HepG2 (cell line): ENCODE measurements around the gene TOM1L1. TPM values are rescaled to one million over a fixed set of nuclear protein-coding genes. Genes with fewer than 3 reads are reported as not detected.

Experiments
- ATAD3A ChIP-seq: sonication (generic); formaldehyde crosslinking; IDR thresholded peaks from 2 replicates; pipeline ENCODE4 v1.4.0; 2020; ENCODE audit warnings: missing genetic modification reagents
- CEBPG ChIP-seq: IDR thresholded peaks from 2 replicates; pipeline ENCODE4 v1.6.1; 2016
- CENPX ChIP-seq: sonication (generic); formaldehyde crosslinking; IDR thresholded peaks from 2 replicates; pipeline ENCODE4 v1.9.0; 2021; ENCODE audit warnings: mild to moderate bottlenecking, missing genetic modification reagents, moderate library complexity
- CHD4 ChIP-seq: fragments of 200-600 bp; sonication (generic); IDR thresholded peaks from 2 replicates; pipeline ENCODE4 v1.7.0; 2017; ENCODE audit warnings: mild to moderate bottlenecking, low read length, borderline replicate concordance
- ELK4 ChIP-seq: sonication (generic); formaldehyde crosslinking; IDR thresholded peaks from 2 replicates; pipeline ENCODE4 v1.9.0; 2021; ENCODE audit warnings: missing genetic modification reagents, borderline replicate concordance
- HOXA5 ChIP-seq: sonication (generic); formaldehyde crosslinking; IDR thresholded peaks from 2 replicates; pipeline ENCODE4 v1.4.0; 2020; ENCODE audit warnings: missing genetic modification reagents
- KAT8 ChIP-seq: IDR thresholded peaks from 2 replicates; pipeline ENCODE4 v1.6.1; 2016; ENCODE audit warnings: missing genetic modification reagents, missing compliant biosample characterization
- PLSCR1 ChIP-seq: sonication (generic); formaldehyde crosslinking; IDR thresholded peaks from 2 replicates; pipeline ENCODE4 v1.5.0; 2020; ENCODE audit warnings: missing genetic modification reagents, mild to moderate bottlenecking, borderline replicate concordance
- PRDM4 ChIP-seq: sonication (generic); formaldehyde crosslinking; IDR thresholded peaks from 2 replicates; pipeline ENCODE4 v1.9.0; 2021; ENCODE audit warnings: missing genetic modification reagents, borderline replicate concordance
- RBAK ChIP-seq: sonication (generic); formaldehyde crosslinking; IDR thresholded peaks from 2 replicates; pipeline ENCODE4 v1.5.1; 2020; ENCODE audit warnings: mild to moderate bottlenecking, missing genetic modification reagents
- RXRB ChIP-seq: IDR thresholded peaks from 2 replicates; pipeline ENCODE4 v1.6.1; 2016; ENCODE audit warnings: borderline replicate concordance, missing genetic modification reagents, missing compliant biosample characterization
- SKIL ChIP-seq: sonication (generic); formaldehyde crosslinking; IDR thresholded peaks from 2 replicates; pipeline ENCODE4 v1.8.0; 2022; ENCODE audit warnings: missing genetic modification reagents, mild to moderate bottlenecking, moderate library complexity, borderline replicate concordance
- STAT6 ChIP-seq: sonication (generic); formaldehyde crosslinking; IDR thresholded peaks from 2 replicates; pipeline ENCODE4 v1.4.0; 2020; ENCODE audit warnings: missing genetic modification reagents, mild to moderate bottlenecking, borderline replicate concordance
- YEATS4 ChIP-seq: sonication (generic); formaldehyde crosslinking; IDR thresholded peaks from 2 replicates; pipeline ENCODE4 v1.4.0; 2020; ENCODE audit warnings: missing genetic modification reagents, borderline replicate concordance
- ZIK1 ChIP-seq: sonication (generic); formaldehyde crosslinking; IDR thresholded peaks from 2 replicates; pipeline ENCODE4 v1.5.0; 2020; ENCODE audit warnings: mild to moderate bottlenecking, low read depth, missing genetic modification reagents, borderline replicate concordance
- ZNF138 ChIP-seq: sonication (generic); formaldehyde crosslinking; IDR thresholded peaks from 2 replicates; pipeline ENCODE4 v1.5.0; 2020; ENCODE audit warnings: mild to moderate bottlenecking, low read depth, missing genetic modification reagents
- ZNF350 ChIP-seq: sonication (generic); formaldehyde crosslinking; IDR thresholded peaks from 2 replicates; pipeline ENCODE4 v1.4.0; 2020; ENCODE audit warnings: mild to moderate bottlenecking, low read depth, missing genetic modification reagents, borderline replicate concordance
- ZNF367 ChIP-seq: sonication (generic); formaldehyde crosslinking; IDR thresholded peaks from 2 replicates; pipeline ENCODE4 v1.4.0; 2020; ENCODE audit warnings: missing genetic modification reagents, borderline replicate concordance
- ZNF747 ChIP-seq: sonication (generic); formaldehyde crosslinking; IDR thresholded peaks from 2 replicates; pipeline ENCODE4 v1.8.1; 2023; ENCODE audit warnings: missing genetic modification reagents, mild to moderate bottlenecking, borderline replicate concordance
- polyA plus RNA-seq, 8 experiments: library from polyadenylated mRNA; depleted of rRNA in 3 of 8; stranded (reverse) in 7 of 8; unstranded in 1 of 8; fragments of >200 nt; fragmentation: Illumina TruSeq in 4 of 8; extraction: Trizol in 4 of 8; gene quantifications; 2 replicates each; pipeline versions ENCODE4 v1.2.1 to v1.2.3, GENCODE V29; 2011 to 2016; ENCODE audit warnings: low read depth in 4 of 8, missing spikeins in 1 of 8, mixed read lengths in 1 of 8; ENCODE audit not compliant: insufficient read depth in 1 of 8
- total RNA-seq, 5 experiments: library from RNA; depleted of rRNA; stranded (reverse); fragments of >200 nt; fragmentation: Illumina TruSeq; extraction: Trizol; gene quantifications; 2 replicates each; pipeline ENCODE4 v1.2.3, GENCODE V29; 2016; ENCODE audit warnings: low read depth in 1 of 5
- TF ChIP-seq, protein P1 (sequence below): sonication (generic); formaldehyde crosslinking; IDR thresholded peaks from 2 replicates; pipeline ENCODE4 v1.8.1; 2023; ENCODE audit warnings: mild to moderate bottlenecking, missing genetic modification reagents, borderline replicate concordance

Gene TOM1L1
- total and polyA plus RNA-seq, 2 of the 13 experiments (the other 11 are each of a cell fraction or from before 2014, with no cell fraction given), result 45.3 to 51.3 TPM

DNA sequence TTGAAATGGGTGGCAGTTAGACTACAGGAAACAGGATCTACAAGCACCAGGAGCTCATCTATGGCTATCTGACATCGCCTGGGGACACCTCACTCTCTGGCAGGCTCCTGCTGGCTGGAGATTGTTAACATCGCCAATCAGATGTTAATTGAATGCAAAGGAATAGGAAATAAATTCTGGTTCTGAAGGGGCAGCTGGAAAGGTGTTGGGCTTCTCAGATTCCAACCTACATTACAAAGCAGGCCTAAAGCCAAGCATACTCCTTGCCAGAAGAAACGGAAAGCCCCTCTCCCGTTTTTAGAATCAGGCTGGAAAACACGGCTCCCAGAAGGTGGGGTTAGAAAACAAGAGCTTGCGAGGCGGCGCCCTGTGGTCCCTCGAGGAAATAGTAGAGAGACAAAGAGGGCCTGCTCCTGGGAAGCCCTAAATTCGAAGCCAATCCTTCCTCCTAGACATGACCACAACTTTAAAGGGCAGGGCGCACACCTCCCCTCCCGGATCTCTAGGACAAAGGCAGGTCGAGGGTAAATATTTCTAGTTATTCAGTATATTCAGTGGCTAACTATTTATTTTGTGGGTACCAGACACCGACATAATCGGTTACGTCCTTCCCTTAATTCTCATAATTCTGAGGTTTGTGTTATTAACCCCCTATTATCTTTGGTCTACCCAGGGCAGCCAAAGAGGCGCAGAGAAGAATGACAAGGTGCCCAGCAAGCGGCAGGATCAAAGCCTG lies 763 bp upstream of the TOM1L1 start (continued):
- TF ChIP-seq PRDM4 (CRISPR knock-in tag), result no peak
- TF ChIP-seq ZNF747 (CRISPR knock-in tag), result no peak
- no peak for TF ChIP-seq ATAD3A (CRISPR knock-in tag)
- TF ChIP-seq ZNF367 (CRISPR knock-in tag), result no peak
- no peak for TF ChIP-seq CENPX (CRISPR knock-in tag)
- TF ChIP-seq YEATS4 (CRISPR knock-in tag), result no peak
- TF ChIP-seq, protein P1, sequence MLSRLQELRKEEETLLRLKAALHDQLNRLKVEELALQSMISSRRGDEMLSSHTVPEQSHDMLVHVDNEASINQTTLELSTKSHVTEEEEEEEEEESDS (CRISPR knock-in tag), result no peak
- TF ChIP-seq CHD4, result no peak
- TF ChIP-seq KAT8 (CRISPR knock-in tag), result no peak
- TF ChIP-seq STAT6, result no peak
- TF ChIP-seq ZNF350, result no peak
- no peak for TF ChIP-seq ZNF138
- TF ChIP-seq ZIK1 (CRISPR knock-in tag), result no peak
- TF ChIP-seq CEBPG (CRISPR knock-in tag), result no peak
- TF ChIP-seq RBAK (CRISPR knock-in tag), result no peak
- TF ChIP-seq ELK4 (CRISPR knock-in tag), result no peak
- TF ChIP-seq HOXA5 (CRISPR knock-in tag), result peak; percentile 22; the same call in 1 of the 2 replicates
- no peak for TF ChIP-seq PLSCR1
- TF ChIP-seq RXRB, result peak; percentile 10; the same call in 1 of the 2 replicates
- no peak for TF ChIP-seq SKIL
